NCI-H1417 (cell line): Measurements from ENCODE around the gene ZFP30.
A peak's percentile ranks its signal among the peaks of the same experiment; 100 is the strongest.
"Not testable (repeated sequence)": the region's sequence is repeated elsewhere in the genome, so short reads cannot be mapped to it uniquely, and the experiment has no call there.

ENCODE experiments used
- DNase-seq, 3 experiments: peaks; one replicate each; lab custom pipeline; 2025; lab: John Stamatoyannopoulos, UW

Gene ZFP30

GRCh38 chr19:37655301-37655688 is at the start of gene ZFP30:
Gene ZFP30, minus strand, starts transcription at chr19:37655465. Its CDS starts 7,643 bp downstream, at chr19:37647822.
- peak; percentile 94 to 95 (median 95) for DNase-seq

- DNase-seq = no peak
Measured at GRCh38 chr19:37699057-37699456, 43.8 kb upstream of the ZFP30 start.

GRCh38 chr19:37698216-37698615 is 43.0 kb upstream of the ZFP30 start:
- no peak for DNase-seq

GRCh38 chr19:37695144-37695899 is 40.1 kb upstream of the ZFP30 start:
- no peak for DNase-seq

GRCh38 chr19:37692956-37693620 is 37.8 kb upstream of the ZFP30 start:
- no peak for DNase-seq

GRCh38 chr19:37691881-37692504 is 36.7 kb upstream of the ZFP30 start:
- DNase-seq = peak; percentile 55 to 80 (median 74)

GRCh38 chr19:37683520-37683919 is 28.3 kb upstream of the ZFP30 start:
- no peak for DNase-seq

- no peak for DNase-seq
Measured at GRCh38 chr19:37669450-37669914, 14.2 kb upstream of the ZFP30 start.

GRCh38 chr19:37657157-37657556 is 1.9 kb upstream of the ZFP30 start:
- not testable (repeated sequence) for DNase-seq

GRCh38 chr19:37655689-37656371 is 565 bp upstream of the ZFP30 start:
- DNase-seq = peak; percentile 94 to 96 (median 95)

GRCh38 chr19:37654629-37655300 is 500 bp downstream of the ZFP30 start:
- peak; percentile 70 to 89 (median 88) for DNase-seq

- peak in 1 of 3 experiments; percentile 57 for DNase-seq
Measured at GRCh38 chr19:37654118-37654517, 1.1 kb downstream of the ZFP30 start.

- DNase-seq = no peak
Measured at GRCh38 chr19:37635076-37636056, 19.9 kb downstream of the ZFP30 start.

- peak in 2 of 3 experiments; percentile 80 to 82 for DNase-seq
Measured at GRCh38 chr19:37594982-37595382, 60.3 kb downstream of the ZFP30 start.

GRCh38 chr19:37594304-37594981 is 60.8 kb downstream of the ZFP30 start, which contains the start of the genes ZNF540 and ZNF571:
Gene ZNF540, plus strand, starts transcription at chr19:37594876. Its CDS starts 3,572 bp downstream, at chr19:37598448.
Gene ZNF571, minus strand, starts transcription at chr19:37594792. Its CDS starts 8,116 bp downstream, at chr19:37586676.
- peak; percentile 95 to 98 (median 95) for DNase-seq

- no peak for DNase-seq
Measured at GRCh38 chr19:37593996-37594303, 61.3 kb downstream of the ZFP30 start.

- DNase-seq = no peak
Measured at GRCh38 chr19:37583340-37583739, 71.9 kb downstream of the ZFP30 start.

- no peak for DNase-seq
Measured at GRCh38 chr19:37572203-37572602, 83.1 kb downstream of the ZFP30 start.

GRCh38 chr19:37565370-37565669 is 89.9 kb downstream of the ZFP30 start:
- DNase-seq = no peak
